HEK293 (cell line): ENCODE measurements around the gene TMEM135.

Experiments
- CTCF ChIA-PET: fragments of 350-600 bp; formaldehyde crosslinking; extraction: SDS; loops from one replicate; lab custom pipeline; 2021; ENCODE audit warnings: antibody characterized with exemption; lab: Yijun Ruan, JAX
- POLR2A ChIA-PET: fragments of 300-600 bp; formaldehyde crosslinking; extraction: SDS; loops from one replicate; lab custom pipeline; 2020; ENCODE audit warnings: antibody characterized with exemption, inconsistent platforms; lab: Yijun Ruan, JAX
- H3K27ac ChIP-seq: fragments of 200-500 bp; sonication (Bioruptor generic); 2 replicates; pipeline ENCODE4 v1.5.1; 2014; ENCODE audit warnings: low read depth, low read length, control low read depth, inconsistent platforms; ENCODE audit errors: extremely low read depth
- H3K36me3 ChIP-seq, 2 experiments: fragments of 200-500 bp in 1 of 2; sonication (Bioruptor generic) in 1 of 2; 1 replicate in 1 of 2; 2 replicates in 1 of 2; pipeline ENCODE4 v1.5.1; 2014 to 2017; ENCODE audit warnings: inconsistent platforms in 2 of 2, low read length in 2 of 2; ENCODE audit not compliant: control insufficient read depth in 2 of 2, insufficient read depth in 1 of 2
- H3K4me1 ChIP-seq: fragments of 200-500 bp; sonication (Bioruptor generic); 2 replicates; pipeline ENCODE4 v1.5.1; 2014; ENCODE audit warnings: mild to moderate bottlenecking, low read length, inconsistent platforms; ENCODE audit not compliant: control insufficient read depth, insufficient read depth
- H3K4me3 ChIP-seq: 2 replicates; pipeline ENCODE4 v1.5.1; 2011; ENCODE audit warnings: low read depth, mild to moderate bottlenecking, control low read depth, low read length, moderate library complexity
- H3K9me3 ChIP-seq: fragments of 200-500 bp; sonication (Bioruptor generic); 2 replicates; pipeline ENCODE4 v1.5.1; 2014; ENCODE audit warnings: low read depth, low read length, inconsistent platforms; ENCODE audit not compliant: control insufficient read depth, insufficient read depth
- BCL11B ChIP-seq: fragments of 450-650 bp; formaldehyde crosslinking; IDR thresholded peaks from 2 replicates; pipeline ENCODE4 v1.5.1; 2016; ENCODE audit warnings: low read depth, missing biosample characterization, missing genetic modification characterization
- GLIS1 ChIP-seq: fragments of 450-650 bp; formaldehyde crosslinking; IDR thresholded peaks from 2 replicates; pipeline ENCODE4 v1.5.1; 2016; ENCODE audit warnings: missing biosample characterization, missing genetic modification characterization
- KLF16 ChIP-seq: fragments of 450-650 bp; formaldehyde crosslinking; IDR thresholded peaks from 2 replicates; pipeline ENCODE4 v1.5.1; 2017; ENCODE audit warnings: missing biosample characterization, missing genetic modification characterization
- MZF1 ChIP-seq: fragments of 450-650 bp; formaldehyde crosslinking; IDR thresholded peaks from 2 replicates; pipeline ENCODE4 v1.5.1; 2017; ENCODE audit warnings: missing biosample characterization, missing genetic modification characterization, borderline replicate concordance
- OVOL3 ChIP-seq: fragments of 450-650 bp; formaldehyde crosslinking; IDR thresholded peaks from 2 replicates; pipeline ENCODE4 v1.5.1; 2016; ENCODE audit warnings: missing biosample characterization, missing genetic modification characterization
- SCRT1 ChIP-seq: fragments of 450-650 bp; formaldehyde crosslinking; IDR thresholded peaks from 2 replicates; pipeline ENCODE4 v1.5.1; 2016; ENCODE audit warnings: missing biosample characterization, missing genetic modification characterization, borderline replicate concordance
- SCRT2 ChIP-seq: fragments of 450-650 bp; formaldehyde crosslinking; IDR thresholded peaks from 2 replicates; pipeline ENCODE4 v1.5.1; 2016; ENCODE audit warnings: missing biosample characterization, missing genetic modification characterization
- WT1 ChIP-seq: fragments of 450-650 bp; formaldehyde crosslinking; IDR thresholded peaks from 2 replicates; pipeline ENCODE4 v1.5.1; 2016; ENCODE audit warnings: missing biosample characterization, missing genetic modification characterization
- YY2 ChIP-seq: fragments of 450-650 bp; formaldehyde crosslinking; IDR thresholded peaks from 2 replicates; pipeline ENCODE4 v1.5.1; 2016; ENCODE audit warnings: missing biosample characterization, missing genetic modification characterization
- ZNF114 ChIP-seq: fragments of 450-650 bp; formaldehyde crosslinking; IDR thresholded peaks from 2 replicates; pipeline ENCODE4 v1.5.0; 2017; ENCODE audit warnings: missing biosample characterization, missing genetic modification characterization
- ZNF133 ChIP-seq: fragments of 450-650 bp; formaldehyde crosslinking; IDR thresholded peaks from 2 replicates; pipeline ENCODE4 v1.5.1; 2016; ENCODE audit warnings: missing biosample characterization, missing genetic modification characterization
- ZNF155 ChIP-seq: fragments of 450-650 bp; formaldehyde crosslinking; IDR thresholded peaks from 2 replicates; pipeline ENCODE4 v1.5.1; 2016; ENCODE audit warnings: missing biosample characterization, missing genetic modification characterization
- ZNF184 ChIP-seq: fragments of 450-650 bp; IDR thresholded peaks from 2 replicates; pipeline ENCODE4 v1.5.1; 2018; ENCODE audit warnings: missing biosample characterization, mild to moderate bottlenecking, missing genetic modification characterization
- ZNF211 ChIP-seq: fragments of 450-650 bp; formaldehyde crosslinking; IDR thresholded peaks from 2 replicates; pipeline ENCODE4 v1.5.1; 2016; ENCODE audit warnings: low read depth, missing biosample characterization, missing genetic modification characterization
- ZNF292 ChIP-seq: fragments of 450-650 bp; formaldehyde crosslinking; IDR thresholded peaks from 2 replicates; pipeline ENCODE4 v1.5.1; 2016; ENCODE audit warnings: low read depth, missing biosample characterization, missing genetic modification characterization, borderline replicate concordance
- ZNF366 ChIP-seq: fragments of 450-650 bp; formaldehyde crosslinking; conservative IDR thresholded peaks from 2 replicates; pipeline ENCODE4 v1.5.1; 2016; ENCODE audit warnings: missing biosample characterization, missing genetic modification characterization
- ZNF404 ChIP-seq: fragments of 450-650 bp; formaldehyde crosslinking; IDR thresholded peaks from 2 replicates; pipeline ENCODE4 v1.5.1; 2017; ENCODE audit warnings: missing biosample characterization, missing genetic modification characterization
- ZNF48 ChIP-seq: fragments of 450-650 bp; formaldehyde crosslinking; IDR thresholded peaks from 2 replicates; pipeline ENCODE4 v1.5.1; 2016; ENCODE audit warnings: missing biosample characterization, missing genetic modification characterization
- ZNF544 ChIP-seq: fragments of 450-650 bp; formaldehyde crosslinking; IDR thresholded peaks from 2 replicates; pipeline ENCODE4 v1.5.0; 2017; ENCODE audit warnings: missing biosample characterization, missing genetic modification characterization
- ZNF558 ChIP-seq: fragments of 450-650 bp; formaldehyde crosslinking; IDR thresholded peaks from 2 replicates; pipeline ENCODE4 v1.5.1; 2016; ENCODE audit warnings: missing biosample characterization, missing genetic modification characterization
- ZNF585B ChIP-seq: fragments of 450-650 bp; formaldehyde crosslinking; IDR thresholded peaks from 2 replicates; pipeline ENCODE4 v1.5.1; 2016; ENCODE audit warnings: missing biosample characterization, missing genetic modification characterization
- ZNF596 ChIP-seq: fragments of 450-650 bp; IDR thresholded peaks from 2 replicates; pipeline ENCODE4 v1.5.0; 2018; ENCODE audit warnings: missing biosample characterization, mild to moderate bottlenecking, missing genetic modification characterization, moderate library complexity
- ZNF664 ChIP-seq: fragments of 450-650 bp; formaldehyde crosslinking; IDR thresholded peaks from 2 replicates; pipeline ENCODE4 v1.5.1; 2016; ENCODE audit warnings: missing biosample characterization, missing genetic modification characterization
- ZNF830 ChIP-seq: fragments of 450-650 bp; IDR thresholded peaks from 2 replicates; pipeline ENCODE4 v1.5.0; 2018; ENCODE audit warnings: missing biosample characterization, missing genetic modification characterization, low read depth, mild to moderate bottlenecking, moderate library complexity
- ZSCAN16 ChIP-seq: fragments of 450-650 bp; formaldehyde crosslinking; IDR thresholded peaks from 2 replicates; pipeline ENCODE4 v1.5.1; 2016; ENCODE audit warnings: missing biosample characterization, missing genetic modification characterization
- ZXDB ChIP-seq: fragments of 450-650 bp; formaldehyde crosslinking; IDR thresholded peaks from 2 replicates; pipeline ENCODE4 v1.5.1; 2016; ENCODE audit warnings: missing biosample characterization, missing genetic modification characterization
- TF ChIP-seq, protein P1 (sequence below): fragments of 450-650 bp; formaldehyde crosslinking; IDR thresholded peaks from 2 replicates; pipeline ENCODE4 v1.5.1; 2016; ENCODE audit warnings: missing biosample characterization, missing genetic modification characterization
- TF ChIP-seq, protein P2 (sequence below): fragments of 450-650 bp; formaldehyde crosslinking; IDR thresholded peaks from 2 replicates; pipeline ENCODE4 v1.5.1; 2016; ENCODE audit warnings: missing biosample characterization, missing genetic modification characterization

Gene TMEM135

DNA sequence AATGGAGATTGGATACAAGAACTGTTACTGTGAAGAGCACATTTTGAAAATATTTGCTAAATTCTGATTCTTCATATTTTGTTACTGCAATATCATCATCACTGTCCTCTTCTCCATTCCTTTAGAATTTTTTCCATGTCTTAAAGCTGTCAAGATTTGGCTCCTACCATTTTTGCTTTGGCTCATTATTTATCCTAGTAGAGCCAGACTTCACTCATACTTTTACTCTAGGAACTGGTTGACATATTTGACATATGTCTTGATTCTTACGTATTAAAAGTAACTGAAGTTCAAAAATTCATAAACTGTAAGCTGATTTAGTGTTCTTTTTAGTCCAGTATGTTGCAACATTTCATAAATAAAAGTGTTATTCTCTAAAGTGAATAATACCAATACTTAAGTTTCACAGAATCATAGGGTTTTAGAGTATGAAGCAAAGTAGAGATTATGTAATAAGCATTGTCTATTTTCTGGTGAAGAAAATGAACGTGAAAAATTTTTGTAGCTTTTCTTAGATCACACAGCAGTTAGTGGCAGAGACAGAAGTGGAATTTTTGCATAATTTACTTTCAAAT lies 225.6 kb downstream of the TMEM135 start (continued):
- TF ChIP-seq OVOL3 (tag by site-specific recombination) (no peak), ZNF366 (tag by site-specific recombination) (no peak), ZNF544 (tag by site-specific recombination) (no peak), ZNF558 (tag by site-specific recombination) (no peak), ZNF155 (tag by site-specific recombination) (no peak)
- TF ChIP-seq, all 188 proteins: peak for 0

DNA sequence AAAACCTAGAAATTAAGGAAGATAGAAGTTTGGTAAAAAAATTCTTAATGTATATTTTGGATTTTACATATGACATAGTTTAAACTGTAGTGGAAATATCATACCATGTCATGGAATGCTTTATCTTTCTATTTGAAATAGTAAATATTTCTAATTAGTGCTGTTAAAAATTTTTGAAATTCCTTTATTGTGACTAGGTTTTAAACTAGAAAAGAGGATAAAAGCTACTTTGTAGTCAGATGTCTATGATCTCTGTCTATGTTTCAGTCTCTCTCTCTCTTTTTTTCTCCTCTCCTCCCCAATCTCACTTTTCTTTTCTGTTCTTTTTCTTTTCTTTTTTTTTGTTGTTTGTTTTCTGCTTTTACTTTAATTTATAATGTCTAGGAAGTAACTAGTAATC lies 226.2 kb downstream of the TMEM135 start:
- TF ChIP-seq ZSCAN16 (tag by site-specific recombination), result no peak
- no peak for TF ChIP-seq ZXDB (tag by site-specific recombination)
- TF ChIP-seq ZNF211 (tag by site-specific recombination), result no peak
- no peak for TF ChIP-seq KLF16 (tag by site-specific recombination)
- TF ChIP-seq, protein P1, sequence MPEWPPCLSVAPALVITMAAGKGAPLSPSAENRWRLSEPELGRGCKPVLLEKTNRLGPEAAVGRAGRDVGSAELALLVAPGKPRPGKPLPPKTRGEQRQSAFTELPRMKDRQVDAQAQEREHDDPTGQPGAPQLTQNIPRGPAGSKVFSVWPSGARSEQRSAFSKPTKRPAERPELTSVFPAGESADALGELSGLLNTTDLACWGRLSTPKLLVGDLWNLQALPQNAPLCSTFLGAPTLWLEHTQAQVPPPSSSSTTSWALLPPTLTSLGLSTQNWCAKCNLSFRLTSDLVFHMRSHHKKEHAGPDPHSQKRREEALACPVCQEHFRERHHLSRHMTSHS (tag by site-specific recombination), result no peak
- TF ChIP-seq ZNF664, result no peak
- TF ChIP-seq BCL11B (tag by site-specific recombination), result no peak
- TF ChIP-seq WT1 (tag by site-specific recombination), result no peak
- TF ChIP-seq GLIS1 (tag by site-specific recombination), result no peak
- TF ChIP-seq ZNF404 (tag by site-specific recombination), result no peak
- TF ChIP-seq SCRT2 (tag by site-specific recombination), result no peak
- no peak for TF ChIP-seq ZNF292 (tag by site-specific recombination)
- no peak for TF ChIP-seq ZNF133 (tag by site-specific recombination)
- TF ChIP-seq, all 188 proteins: peak for 0
- CTCF ChIA-PET, result interaction anchor here (0.7 kb wide), 1 partner anchor 752 kb away, joined by 3 read pairs; no protein-coding TSS in a partner anchor
- Histone ChIP-seq H3K36me3 (no peaks in the 10 kb centered on the region), H3K27ac (no peak overlapping the region), H3K4me3 (no peak overlapping the region), H3K9me3 (no peaks in the 10 kb centered on the region), H3K4me1 (no peaks in the 10 kb centered on the region)
- POLR2A ChIA-PET, result no interaction called here

DNA sequence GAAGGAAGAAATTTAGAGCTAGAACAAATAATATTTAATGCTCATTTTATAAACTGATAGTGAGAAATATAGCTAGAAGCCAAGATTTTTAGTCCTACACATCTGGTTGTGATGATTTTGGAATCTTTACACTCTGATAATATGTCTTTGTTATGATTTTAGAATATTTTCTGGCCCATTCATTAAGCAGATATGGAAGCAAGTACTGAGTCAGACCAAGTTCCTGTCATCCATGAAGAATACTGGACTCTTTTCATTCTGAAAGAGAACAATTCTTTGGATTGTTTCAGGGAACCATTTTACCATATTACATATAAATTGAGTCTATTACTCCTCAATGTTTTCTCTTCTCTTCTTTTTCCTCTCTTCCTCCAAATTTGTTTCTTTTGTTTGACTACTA lies 227.4 kb downstream of the TMEM135 start:
- CTCF ChIA-PET, result no interaction called here
- H3K27ac ChIP-seq, result no peak overlapping the region
- no peaks in the 10 kb centered on the region for H3K36me3 ChIP-seq
- H3K9me3 ChIP-seq, result no peaks in the 10 kb centered on the region
- TF ChIP-seq KLF16 (tag by site-specific recombination) (no peak), SCRT2 (tag by site-specific recombination) (no peak), ZNF114 (tag by site-specific recombination) (no peak), ZNF585B (tag by site-specific recombination) (no peak), SCRT1 (tag by site-specific recombination) (no peak), YY2 (tag by site-specific recombination) (no peak), ZNF184 (tag by site-specific recombination) (no peak), ZNF596 (no peak), ZNF830 (tag by site-specific recombination) (no peak), ZNF48 (tag by site-specific recombination) (no peak), MZF1 (no peak)
- TF ChIP-seq, protein P2, sequence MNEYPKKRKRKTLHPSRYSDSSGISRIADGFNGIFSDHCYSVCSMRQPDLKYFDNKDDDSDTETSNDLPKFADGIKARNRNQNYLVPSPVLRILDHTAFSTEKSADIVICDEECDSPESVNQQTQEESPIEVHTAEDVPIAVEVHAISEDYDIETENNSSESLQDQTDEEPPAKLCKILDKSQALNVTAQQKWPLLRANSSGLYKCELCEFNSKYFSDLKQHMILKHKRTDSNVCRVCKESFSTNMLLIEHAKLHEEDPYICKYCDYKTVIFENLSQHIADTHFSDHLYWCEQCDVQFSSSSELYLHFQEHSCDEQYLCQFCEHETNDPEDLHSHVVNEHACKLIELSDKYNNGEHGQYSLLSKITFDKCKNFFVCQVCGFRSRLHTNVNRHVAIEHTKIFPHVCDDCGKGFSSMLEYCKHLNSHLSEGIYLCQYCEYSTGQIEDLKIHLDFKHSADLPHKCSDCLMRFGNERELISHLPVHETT (tag by site-specific recombination), result no peak
- H3K4me1 ChIP-seq, result no peaks in the 10 kb centered on the region
- POLR2A ChIA-PET, result no interaction called here
- H3K4me3 ChIP-seq, result no peak overlapping the region
